K562 (cell line): ENCODE results near the gene VPS26A. TPM values are rescaled to one million over a fixed set of nuclear protein-coding genes. Genes with fewer than 3 reads are reported as not detected.
A peak's percentile ranks its signal among the peaks of the same experiment; 100 is the strongest.

Experiments used
- CHCHD3 ChIP-seq: fragments of 250-450 bp; sonication (Bioruptor Pico); IDR thresholded peaks from 2 replicates; pipeline ENCODE4 v2.1.2; 2022; ENCODE audit warnings: mild to moderate bottlenecking
- FOXA3 ChIP-seq, 2 experiments: fragments of 450-650 bp in 1 of 2; sonication (generic) in 1 of 2; formaldehyde crosslinking; IDR thresholded peaks in 1 of 2; conservative IDR thresholded peaks in 1 of 2; 2 replicates each; pipeline versions ENCODE4 v1.4.0 to v1.8.0; 2020 to 2022; ENCODE audit warnings: mild to moderate bottlenecking in 2 of 2, missing genetic modification reagents in 1 of 2
- MBD1 ChIP-seq: fragments of 250-450 bp; sonication (Bioruptor Pico); IDR thresholded peaks from 2 replicates; pipeline ENCODE4 v1.8.0; 2022; ENCODE audit warnings: inconsistent platforms
- PTBP1 ChIP-seq: fragments of 200-400 bp; formaldehyde crosslinking; IDR thresholded peaks from 2 replicates; pipeline ENCODE4 v1.6.1; 2017; ENCODE audit warnings: low read depth, low read length
- PTRF ChIP-seq: fragments of 450-650 bp; IDR thresholded peaks from 2 replicates; pipeline ENCODE4 v1.6.1; 2016; ENCODE audit warnings: mild to moderate bottlenecking, missing genetic modification characterization, missing compliant biosample characterization
- RBM15 ChIP-seq: fragments of 200-400 bp; formaldehyde crosslinking; IDR thresholded peaks from 2 replicates; pipeline ENCODE4 v1.6.1; 2018; ENCODE audit warnings: mild to moderate bottlenecking, low read length, moderate library complexity; ENCODE audit not compliant: insufficient read depth
- REST ChIP-seq, 2 experiments: fragments of 450-650 bp; formaldehyde crosslinking in 1 of 2; IDR thresholded peaks; 2 replicates each; pipeline versions ENCODE4 v1.4.0 to v1.6.1; 2014 to 2020; ENCODE audit warnings: mild to moderate bottlenecking in 2 of 2, borderline replicate concordance in 1 of 2, low read depth in 1 of 2
- SAFB ChIP-seq: fragments of 200-400 bp; formaldehyde crosslinking; IDR thresholded peaks from 2 replicates; pipeline ENCODE4 v1.6.1; 2017; ENCODE audit warnings: low read depth, low read length, borderline replicate concordance
- XRCC5 ChIP-seq: fragments of 200-400 bp; formaldehyde crosslinking; IDR thresholded peaks from 2 replicates; pipeline ENCODE4 v1.6.1; 2017; ENCODE audit warnings: low read depth, mild to moderate bottlenecking, low read length
- polyA plus RNA-seq, 8 experiments: library from polyadenylated mRNA; depleted of rRNA in 4 of 8; stranded (reverse) in 5 of 8; unstranded in 3 of 8; fragments of >200 nt; fragmentation: Nextera tagmentation in 2 of 8; fragmentation: Illumina TruSeq in 1 of 8; extraction: Ambion mirVana in 2 of 8; extraction: Trizol in 1 of 8; gene quantifications; 2 replicates each; pipeline versions ENCODE4 v1.2.1 to v1.2.3, GENCODE V29; 2011 to 2014; ENCODE audit warnings: inconsistent platforms in 1 of 8, missing spikeins in 1 of 8
- total RNA-seq, 7 experiments: library from RNA; depleted of rRNA in 6 of 7; stranded (reverse); fragments of >200 nt in 6 of 7; fragmentation: Illumina TruSeq in 2 of 7; extraction: Trizol in 2 of 7; gene quantifications; 2 replicates each; pipeline versions ENCODE4 v1.2.1 to v1.2.3, GENCODE V29; 2011 to 2021; ENCODE audit warnings: low replicate concordance in 1 of 7
- TF ChIP-seq, protein P1 (sequence below): fragments of 450-650 bp; formaldehyde crosslinking; IDR thresholded peaks from 2 replicates; pipeline ENCODE4 v1.4.0; 2022; ENCODE audit warnings: missing genetic modification characterization
- TF ChIP-seq, protein P2 (sequence below): fragments of 450-650 bp; formaldehyde crosslinking; IDR thresholded peaks from 2 replicates; pipeline ENCODE4 v1.4.0; 2022; ENCODE audit warnings: missing genetic modification characterization

VPS26A gene
- total and polyA plus RNA-seq, 9 of the 15 experiments (the other 6 are each of a cell fraction or from before 2014, with no cell fraction given) = 47.1 to 137 (median 69.3) TPM

GRCh38 chr10:69215405-69216171 lies 91.6 kb downstream of the VPS26A start (continued):
- TF ChIP-seq PTBP1 = no peak
- TF ChIP-seq, protein P1, sequence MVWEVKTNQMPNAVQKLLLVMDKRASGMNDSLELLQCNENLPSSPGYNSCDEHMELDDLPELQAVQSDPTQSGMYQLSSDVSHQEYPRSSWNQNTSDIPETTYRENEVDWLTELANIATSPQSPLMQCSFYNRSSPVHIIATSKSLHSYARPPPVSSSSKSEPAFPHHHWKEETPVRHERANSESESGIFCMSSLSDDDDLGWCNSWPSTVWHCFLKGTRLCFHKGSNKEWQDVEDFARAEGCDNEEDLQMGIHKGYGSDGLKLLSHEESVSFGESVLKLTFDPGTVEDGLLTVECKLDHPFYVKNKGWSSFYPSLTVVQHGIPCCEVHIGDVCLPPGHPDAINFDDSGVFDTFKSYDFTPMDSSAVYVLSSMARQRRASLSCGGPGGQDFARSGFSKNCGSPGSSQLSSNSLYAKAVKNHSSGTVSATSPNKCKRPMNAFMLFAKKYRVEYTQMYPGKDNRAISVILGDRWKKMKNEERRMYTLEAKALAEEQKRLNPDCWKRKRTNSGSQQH (CRISPR knock-in tag) = no peak
- 0 out of 2 replicates have a peak, but pooled peaks have one; percentile 20 for TF ChIP-seq MBD1 (CRISPR knock-in tag)
- TF ChIP-seq, protein P2, sequence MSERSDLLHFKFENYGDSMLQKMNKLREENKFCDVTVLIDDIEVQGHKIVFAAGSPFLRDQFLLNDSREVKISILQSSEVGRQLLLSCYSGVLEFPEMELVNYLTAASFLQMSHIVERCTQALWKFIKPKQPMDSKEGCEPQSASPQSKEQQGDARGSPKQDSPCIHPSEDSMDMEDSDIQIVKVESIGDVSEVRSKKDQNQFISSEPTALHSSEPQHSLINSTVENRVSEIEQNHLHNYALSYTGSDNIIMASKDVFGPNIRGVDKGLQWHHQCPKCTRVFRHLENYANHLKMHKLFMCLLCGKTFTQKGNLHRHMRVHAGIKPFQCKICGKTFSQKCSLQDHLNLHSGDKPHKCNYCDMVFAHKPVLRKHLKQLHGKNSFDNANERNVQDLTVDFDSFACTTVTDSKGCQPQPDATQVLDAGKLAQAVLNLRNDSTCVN (CRISPR knock-in tag) = no peak
- no peak for TF ChIP-seq RBM15
- TF ChIP-seq FOXA3 (CRISPR knock-in tag; conservative IDR thresholded peaks at IDR 0.05 in 1 of 2, IDR thresholded peaks at IDR 0.05 in 1 of 2) = no peak
- no peak for TF ChIP-seq XRCC5
- TF ChIP-seq CHCHD3 (CRISPR knock-in tag) = no peak
- no peak for TF ChIP-seq REST (IDR thresholded peaks at IDR 0.05; ENCODE audit: borderline replicate concordance)
- TF ChIP-seq REST (CRISPR knock-in tag; IDR thresholded peaks at IDR 0.05; ENCODE audit: low read depth) = no peak
- TF ChIP-seq SAFB = no peak
- no peak for TF ChIP-seq PTRF (tag)
